Measurements from ENCODE around the gene AGAP5. TPM values are rescaled to one million over a fixed set of nuclear protein-coding genes. Genes with fewer than 3 reads are reported as not detected.
"Not testable (repeated sequence)": the region's sequence is repeated elsewhere in the genome, so short reads cannot be mapped to it uniquely, and the experiment has no call there.

AGAP5 gene
- polyA plus RNA-seq, 1 donor = 35.2 TPM

DNA sequence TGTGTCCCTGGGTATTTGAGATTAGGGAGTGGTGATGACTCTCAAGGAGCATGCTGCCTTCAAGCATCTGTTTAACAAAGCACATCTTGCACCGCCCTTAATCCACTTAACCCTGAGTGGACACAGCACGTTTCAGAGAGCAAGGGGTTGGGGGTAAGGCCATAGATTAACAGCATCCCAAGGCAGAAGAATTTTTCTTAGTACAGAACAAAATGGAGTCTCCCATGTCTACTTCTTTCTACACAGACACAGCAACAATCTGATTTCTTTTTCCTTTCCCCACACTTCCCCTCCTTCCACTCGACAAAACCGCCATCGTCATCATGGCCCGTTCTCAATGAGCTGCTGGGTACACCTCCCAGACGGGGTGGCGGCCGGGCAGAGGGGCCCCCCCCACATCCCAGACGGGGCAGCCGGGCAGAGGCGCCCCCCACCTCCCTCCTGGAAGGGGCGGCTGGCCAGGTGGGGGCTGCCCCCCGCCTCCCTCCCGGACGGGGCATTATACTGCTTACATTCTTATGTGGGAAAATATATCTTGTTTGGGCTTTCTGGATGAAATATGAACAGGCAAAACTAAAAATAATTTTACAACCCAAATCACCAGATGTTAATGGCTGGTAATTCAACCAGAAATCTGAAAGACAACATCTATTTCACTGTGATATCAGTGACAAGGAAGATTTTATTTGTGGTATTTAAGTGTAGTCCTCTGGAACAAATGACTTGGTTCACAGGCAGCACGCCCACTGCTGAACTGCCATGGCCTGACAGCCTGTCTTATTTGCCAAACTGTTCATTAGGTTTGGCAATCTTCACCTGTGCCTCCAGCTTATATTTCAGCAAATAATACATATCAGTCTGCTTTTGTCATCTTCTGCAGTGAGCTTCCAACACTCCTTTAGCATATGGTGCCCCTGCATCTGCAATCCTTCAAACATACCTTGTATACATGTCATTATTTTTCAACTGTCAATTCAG lies 17.6 kb upstream of the AGAP5 start:
- DNase-seq = not testable (repeated sequence)

DNA sequence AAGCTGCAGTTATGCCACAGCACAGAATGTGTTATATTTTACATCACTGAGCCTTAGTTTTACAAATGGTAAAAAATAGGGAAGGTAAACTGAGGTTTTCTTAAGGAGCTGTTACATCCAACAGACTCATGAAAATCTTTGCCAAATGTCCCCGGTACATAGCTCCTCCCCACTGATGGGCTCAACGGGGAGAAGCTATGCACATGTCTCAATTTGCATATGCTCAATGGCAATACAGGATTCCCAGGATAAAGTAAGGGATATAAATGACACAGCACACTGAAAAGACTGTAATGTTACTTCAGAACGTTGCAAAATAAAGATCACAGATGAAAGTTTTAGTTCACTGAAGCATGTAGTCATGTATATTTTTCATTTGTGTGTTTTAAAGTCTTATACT lies 16.6 kb upstream of the AGAP5 start:
- DNase-seq = not testable (repeated sequence)

DNA sequence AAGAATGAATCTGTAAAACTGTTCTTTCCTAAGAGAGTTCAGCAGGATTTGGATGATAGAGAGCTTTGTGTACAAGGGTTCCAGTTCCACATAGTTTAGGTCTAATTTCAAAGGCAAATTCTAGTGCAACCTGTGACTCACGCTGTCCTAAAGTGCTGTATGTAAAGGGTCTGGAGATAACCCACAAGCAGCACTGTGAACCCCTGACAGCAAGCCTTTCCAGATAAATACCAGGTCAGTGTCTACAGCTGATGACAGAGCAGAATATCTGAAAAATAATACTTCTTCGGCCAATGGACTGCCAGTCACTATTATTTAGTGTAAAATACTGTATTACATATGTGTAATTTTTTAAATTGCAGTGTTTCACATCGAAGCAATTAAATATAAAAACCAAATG lies 16.0 kb upstream of the AGAP5 start:
- DNase-seq = not testable (repeated sequence)

DNA sequence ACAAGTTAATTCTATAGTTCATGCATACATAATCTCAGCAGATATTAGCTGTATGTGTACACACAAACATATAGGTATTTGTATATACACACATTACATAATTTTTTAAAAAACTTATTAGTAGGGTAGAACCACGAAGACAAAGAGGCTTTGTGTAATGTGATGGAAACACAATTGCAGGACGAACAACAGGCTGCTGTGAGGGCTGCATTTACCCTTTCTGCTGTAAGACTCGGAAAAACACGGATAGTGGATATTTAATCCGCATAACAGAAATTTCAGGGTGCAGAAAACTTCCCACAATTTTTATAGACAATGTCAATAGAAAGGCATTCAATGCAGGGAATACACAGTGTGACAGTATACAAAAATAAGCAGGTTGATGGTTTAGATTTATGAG lies 13.8 kb upstream of the AGAP5 start:
- not testable (repeated sequence) for DNase-seq

DNA sequence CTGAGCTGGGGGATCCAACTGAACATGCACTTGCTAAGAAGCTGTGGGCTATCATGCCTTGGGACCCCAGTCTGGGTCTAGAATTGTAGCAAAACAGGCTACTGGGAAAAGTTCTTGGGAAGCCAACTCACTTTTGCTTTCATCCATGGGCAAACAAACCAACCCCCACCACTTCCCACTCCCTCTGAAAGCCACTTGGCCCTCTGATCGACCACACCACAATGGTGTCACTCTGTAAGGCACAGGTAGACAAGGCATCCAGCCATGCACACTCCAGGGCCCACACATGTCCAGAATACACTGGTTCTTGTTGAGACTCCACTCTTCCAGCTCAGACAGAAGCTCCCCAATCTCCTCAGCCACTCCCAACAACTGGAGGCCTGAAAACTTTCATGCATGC lies 10.2 kb upstream of the AGAP5 start:
- DNase-seq = not testable (repeated sequence)

DNA sequence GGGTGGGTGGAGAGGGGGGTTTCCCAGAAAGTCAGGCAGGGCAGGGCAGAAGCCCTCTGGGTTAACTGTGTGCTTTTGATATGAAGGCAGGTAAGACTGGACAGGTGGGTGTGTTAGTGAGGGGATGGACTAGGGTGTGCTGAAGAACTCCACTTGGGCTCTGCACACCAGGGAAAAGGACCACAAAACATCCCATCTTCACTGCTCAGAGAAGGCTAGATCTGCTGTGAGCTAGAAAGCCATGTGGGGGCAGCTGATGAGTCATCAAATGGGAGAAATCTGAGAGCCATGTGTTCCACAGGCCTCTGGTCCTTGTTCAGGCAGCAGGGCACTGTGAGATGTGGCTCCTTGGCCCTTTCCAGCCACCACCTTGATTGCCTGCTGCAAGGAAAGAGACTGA lies 9.7 kb upstream of the AGAP5 start:
- DNase-seq = not testable (repeated sequence)

DNA sequence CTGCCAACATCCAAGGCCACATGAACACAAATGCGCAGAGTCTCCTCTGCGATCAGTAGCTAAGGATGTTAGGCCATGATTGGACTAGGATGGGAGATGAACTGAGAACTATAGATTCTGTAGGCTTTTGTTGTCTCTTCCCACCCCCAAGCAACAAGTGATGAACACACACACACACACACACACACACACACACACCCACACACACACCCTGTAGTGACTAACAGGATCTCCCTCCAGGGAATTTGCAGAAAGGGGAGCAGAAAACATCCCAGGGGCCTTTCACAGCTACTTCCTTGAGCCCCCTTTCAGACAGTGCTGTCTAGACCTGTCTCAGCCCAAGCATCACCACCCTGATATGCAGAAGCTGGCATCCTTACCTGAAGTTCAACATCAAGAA lies 8.6 kb upstream of the AGAP5 start:
- not testable (repeated sequence) for DNase-seq

DNA sequence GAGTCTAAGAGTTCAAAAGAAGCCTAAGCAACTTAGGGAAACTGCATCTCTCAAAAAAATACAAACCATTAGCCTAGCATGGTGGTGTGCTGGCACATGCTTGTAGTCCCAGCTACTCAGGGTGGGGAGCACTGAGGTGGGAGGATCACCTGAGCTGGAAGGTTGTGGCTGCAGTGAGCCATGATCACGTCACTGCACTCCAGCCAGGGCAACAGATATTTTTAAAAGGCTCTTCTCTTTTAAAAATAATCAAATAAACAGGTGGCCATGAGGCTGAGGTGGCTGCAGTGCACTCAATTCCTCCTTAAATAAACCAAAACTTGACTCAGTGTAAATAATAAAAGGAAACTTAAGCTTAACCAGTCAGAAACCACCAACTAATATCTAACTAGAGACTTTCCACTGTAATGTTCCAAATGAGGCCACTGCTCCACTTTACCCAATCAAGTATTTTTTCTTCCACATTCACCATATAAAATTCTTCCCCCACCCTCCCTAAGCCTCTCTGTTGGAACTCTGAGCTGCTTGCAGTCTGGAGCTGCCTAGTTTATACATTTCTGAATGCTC lies 7.7 kb upstream of the AGAP5 start:
- DNase-seq = not testable (repeated sequence)

DNA sequence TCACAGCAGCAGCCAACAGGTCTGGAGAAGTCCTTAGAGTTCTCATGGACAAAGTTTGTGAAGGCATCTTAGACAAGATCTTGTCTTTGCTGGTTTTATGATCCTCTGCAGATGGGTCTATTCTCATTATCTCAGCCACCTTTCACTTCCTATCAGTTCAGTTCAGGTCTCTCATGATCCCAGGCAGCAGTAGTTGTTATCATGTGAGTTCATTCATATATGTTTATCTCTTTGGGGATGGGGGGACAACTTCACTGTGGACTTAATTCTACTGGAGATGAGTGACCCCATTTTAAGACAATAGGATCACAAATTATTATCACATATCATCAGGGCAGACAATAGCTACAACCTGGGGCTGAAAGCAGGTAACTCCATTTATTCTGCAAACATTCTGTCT lies 6.0 kb upstream of the AGAP5 start:
- DNase-seq = not testable (repeated sequence)

DNA sequence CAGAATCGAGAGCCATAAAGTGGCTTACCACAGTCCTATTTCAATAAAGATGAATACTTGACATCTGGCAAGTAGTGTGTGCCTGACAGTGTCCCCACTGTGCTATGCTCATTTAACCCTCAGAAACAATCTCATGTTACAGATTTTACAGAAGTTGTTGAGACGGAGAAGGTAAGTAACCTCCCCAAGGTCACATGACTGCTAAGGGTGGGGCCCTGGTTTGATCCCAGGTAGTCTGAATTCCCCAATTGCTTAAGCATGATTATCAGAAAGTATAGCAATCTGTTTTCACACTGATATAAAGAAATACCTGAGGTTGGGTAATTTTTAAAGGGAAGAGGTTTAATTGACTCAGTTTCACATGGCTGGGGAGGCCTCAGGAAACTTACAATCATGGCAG lies 910 bp upstream of the AGAP5 start:
- DNase-seq = not testable (repeated sequence)

DNA sequence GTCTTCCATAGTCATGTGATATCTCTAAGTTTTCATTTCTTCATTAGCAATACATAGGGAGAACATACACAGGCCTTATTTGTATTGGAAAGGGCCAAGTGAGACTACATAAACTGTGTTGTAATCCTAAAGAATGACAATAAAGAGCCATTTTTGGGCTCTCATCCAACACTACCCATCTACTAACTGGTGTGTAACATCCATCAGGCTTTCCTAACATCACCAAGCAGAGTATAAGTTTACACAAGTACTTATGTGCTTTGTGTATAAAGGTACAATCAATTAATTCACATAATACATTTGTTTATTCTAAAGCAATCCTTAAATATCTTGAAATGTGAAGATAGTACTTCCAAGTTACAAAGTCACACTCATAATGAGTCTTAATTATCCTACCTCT lies 2.6 kb downstream of the AGAP5 start:
- not testable (repeated sequence) for DNase-seq

DNA sequence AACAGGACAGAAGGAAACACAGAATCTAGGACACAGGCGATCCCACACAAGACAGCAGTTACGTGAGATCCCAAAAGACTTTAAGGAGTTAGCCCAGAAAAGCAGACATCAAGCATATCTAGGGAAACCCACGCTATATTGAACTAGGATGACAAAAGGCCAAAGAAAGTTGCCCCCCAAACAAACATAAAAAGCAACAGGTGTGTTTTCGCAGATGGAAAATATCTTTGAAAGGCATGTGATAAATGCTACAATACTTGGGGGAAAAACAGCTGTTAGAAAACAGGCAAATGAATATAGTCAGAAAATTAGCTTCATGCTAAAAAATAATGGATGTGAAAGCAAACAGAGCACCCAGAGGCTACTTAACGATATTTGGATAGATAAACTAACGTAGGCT lies 7.2 kb downstream of the AGAP5 start:
- DNase-seq = not testable (repeated sequence)

DNA sequence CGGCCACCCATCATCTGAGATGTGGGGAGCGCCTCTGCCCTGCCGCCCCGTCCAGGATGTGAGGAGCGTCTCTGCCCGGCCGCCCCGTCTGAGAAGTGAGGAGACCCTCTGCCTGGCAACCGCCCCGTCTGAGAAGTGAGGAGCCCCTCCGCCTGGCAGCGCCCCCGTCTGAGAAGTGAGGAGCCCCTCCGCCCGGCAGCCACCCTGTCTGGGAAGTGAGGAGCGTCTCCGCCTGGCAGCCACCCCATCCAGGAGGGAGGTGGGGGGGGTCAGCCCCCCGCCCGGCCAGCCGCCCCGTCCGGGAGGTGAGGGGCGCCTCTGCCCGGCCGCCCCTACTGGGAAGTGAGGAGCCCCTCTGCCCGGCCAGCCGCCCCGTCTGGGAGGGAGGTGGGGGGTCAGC lies 8.3 kb downstream of the AGAP5 start:
- not testable (repeated sequence) for DNase-seq

DNA sequence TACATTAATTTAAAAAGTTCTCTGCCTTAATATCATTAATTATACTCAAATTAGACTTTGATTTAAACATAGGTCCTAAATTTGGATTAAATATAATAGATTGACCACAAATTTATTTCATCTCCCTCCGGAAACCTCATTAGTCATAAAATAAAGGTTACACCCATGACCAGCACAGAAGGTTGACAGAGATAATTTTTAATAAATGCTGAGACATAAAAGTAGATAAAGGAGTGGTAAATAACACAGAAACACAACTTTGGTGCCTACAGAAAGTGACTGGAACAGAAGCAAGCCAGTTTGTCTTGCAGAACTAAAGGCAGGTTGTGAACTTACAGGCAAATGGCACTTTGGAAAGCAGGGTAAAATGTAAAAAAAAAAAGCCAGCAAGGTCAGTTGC lies 10.3 kb downstream of the AGAP5 start:
- not testable (repeated sequence) for DNase-seq

DNA sequence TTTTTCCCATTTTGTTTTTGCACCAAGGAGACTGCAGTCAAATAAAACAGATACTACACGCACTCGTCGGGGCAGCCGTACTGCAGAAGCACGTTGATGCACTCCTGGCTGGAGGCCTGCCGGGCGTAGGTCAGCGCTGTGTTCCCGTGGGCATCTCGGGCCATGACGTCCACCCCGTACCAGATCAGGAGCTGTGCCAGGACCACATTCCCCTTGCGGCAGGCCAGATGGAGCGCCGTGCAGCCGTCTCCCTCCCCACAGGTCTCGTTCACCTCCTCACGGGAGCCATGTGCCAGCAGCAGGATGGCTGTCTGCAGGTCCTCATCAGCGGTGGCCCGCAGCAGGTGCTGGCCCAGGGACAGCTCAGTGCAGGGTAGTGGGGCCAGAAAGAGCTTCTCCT lies 23.4 kb downstream of the AGAP5 start:
- not testable (repeated sequence) for DNase-seq

DNA sequence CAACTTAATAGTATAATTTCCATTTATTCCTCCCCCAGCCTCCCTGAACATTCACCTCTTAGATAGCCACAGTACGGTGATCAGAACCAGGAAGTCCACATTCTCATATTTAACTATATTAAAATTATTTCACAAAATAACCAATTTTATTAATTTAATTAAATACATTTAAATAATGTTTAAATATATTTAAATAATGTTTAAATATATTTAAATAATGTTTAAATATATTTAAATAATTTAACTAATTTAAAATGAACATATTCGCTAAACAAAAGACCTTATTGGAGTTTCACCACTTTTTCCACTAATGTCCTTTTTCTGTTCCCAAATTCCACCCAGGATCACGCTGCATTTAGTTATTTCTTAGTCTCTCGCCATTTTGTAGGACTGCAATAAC lies 29.5 kb downstream of the AGAP5 start:
- not testable (repeated sequence) for DNase-seq

DNA sequence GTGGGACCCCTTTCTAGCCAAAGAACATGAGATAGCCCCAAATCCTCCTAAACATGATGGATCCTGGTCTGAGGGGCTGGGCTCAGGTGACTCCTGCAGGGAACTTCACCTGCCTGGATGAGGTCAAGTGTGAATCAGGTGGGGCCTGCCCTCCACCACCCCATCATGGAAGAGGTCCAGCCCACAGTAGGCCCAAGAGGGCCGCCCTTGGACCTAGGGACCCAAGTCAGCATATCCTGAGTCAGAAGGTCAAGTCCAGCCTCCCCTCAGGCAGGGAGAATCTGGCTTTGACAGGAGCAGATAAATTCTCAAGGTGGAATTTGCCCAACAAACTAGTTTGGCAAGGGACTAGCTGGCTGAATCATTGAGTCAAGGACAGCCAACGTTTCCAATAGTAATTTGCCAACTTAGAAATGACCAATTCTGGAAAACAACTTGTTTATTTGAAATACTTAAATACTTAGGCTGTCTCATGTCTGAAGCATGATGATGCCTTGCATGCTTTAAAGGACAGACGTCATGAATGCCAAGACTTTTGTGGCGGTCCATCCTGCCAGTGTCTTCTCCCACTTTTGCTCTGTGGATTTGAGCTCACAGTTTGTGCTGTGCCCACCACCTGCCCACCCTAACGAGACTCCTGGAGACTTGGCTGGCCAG lies 31.6 kb downstream of the AGAP5 start:
- DNase-seq = not testable (repeated sequence)

DNA sequence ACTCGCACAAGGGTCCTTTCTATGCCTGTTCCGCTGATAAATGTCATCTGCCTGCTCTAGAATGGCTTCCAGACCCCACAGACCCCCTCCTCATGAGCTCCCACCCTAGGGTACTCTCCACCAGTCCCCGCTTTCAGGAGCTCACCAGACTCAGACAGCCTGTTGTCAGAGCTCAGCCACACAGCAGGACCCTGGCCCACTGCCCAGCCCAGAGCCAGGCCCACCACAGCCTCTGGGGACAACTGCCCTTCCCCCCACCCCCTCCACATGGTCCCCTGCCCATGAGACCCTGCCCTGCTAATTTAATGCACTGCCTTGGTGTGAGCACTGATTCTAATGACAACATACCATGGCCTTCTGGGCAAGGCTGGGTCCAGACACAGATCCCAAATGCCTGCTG lies 32.3 kb downstream of the AGAP5 start:
- DNase-seq = not testable (repeated sequence)

DNA sequence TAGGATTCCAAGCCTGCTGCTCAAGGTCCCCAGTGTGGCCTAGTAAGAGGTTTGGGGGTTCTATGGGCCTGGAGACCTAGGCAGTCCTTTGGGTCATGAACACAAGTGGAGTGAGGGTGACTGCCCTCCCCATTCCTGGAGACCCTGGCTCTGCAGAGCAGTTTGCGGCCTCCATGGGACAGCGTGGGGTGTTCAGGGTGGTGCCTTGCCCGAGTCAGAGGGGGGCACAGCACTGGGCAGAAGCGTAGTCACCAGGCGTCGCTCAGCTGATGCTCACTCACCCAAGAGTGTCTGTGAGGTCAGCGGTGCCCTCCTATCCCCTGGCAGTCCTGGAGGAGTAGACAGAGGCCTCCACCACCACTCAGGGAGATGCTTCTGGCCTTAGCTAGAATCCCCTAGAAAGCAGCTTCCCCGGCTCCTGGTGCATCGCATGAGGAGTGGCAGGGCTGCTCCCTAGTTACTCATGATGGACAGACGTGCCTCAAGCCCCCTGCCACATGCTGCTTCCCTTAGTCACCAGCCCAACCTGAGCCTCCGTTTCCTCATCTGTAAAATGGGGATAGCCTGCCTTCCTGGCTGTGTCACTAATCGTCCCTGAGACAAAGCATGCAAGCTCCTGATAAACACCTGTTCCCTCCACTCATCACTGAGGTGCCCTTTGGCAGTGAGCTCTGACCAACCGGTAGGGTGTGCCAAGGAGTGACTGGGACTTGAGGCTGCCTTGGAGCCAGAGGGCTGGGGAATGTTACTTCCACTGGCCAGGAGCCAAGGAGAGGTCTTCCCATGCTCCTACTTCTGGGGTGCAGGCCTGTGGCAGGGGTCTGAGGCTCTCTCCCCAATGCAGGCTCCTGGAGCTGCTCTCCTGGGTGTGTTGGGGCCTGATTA lies 33.5 kb downstream of the AGAP5 start:
- DNase-seq = not testable (repeated sequence)

DNA sequence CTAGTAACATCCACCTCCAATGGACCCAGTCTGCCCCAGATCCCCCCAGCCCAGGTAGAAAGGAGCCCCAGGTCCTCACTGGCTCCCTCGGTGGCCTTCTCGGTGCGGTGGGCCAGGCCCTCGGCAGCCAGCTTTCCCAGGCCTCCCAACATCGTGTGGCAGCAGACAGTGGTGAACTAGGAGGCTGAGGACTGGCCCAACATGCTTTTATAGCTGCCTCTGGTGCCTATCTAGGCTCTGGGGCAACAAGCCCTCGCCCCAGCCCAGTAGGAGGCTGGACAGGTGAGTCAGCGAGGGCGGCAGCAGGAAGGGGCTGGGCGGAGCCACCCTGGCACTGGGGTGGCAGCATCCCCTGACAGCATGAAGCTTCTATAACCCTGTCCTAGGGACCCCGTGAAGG lies 34.3 kb downstream of the AGAP5 start:
- not testable (repeated sequence) for DNase-seq

DNA sequence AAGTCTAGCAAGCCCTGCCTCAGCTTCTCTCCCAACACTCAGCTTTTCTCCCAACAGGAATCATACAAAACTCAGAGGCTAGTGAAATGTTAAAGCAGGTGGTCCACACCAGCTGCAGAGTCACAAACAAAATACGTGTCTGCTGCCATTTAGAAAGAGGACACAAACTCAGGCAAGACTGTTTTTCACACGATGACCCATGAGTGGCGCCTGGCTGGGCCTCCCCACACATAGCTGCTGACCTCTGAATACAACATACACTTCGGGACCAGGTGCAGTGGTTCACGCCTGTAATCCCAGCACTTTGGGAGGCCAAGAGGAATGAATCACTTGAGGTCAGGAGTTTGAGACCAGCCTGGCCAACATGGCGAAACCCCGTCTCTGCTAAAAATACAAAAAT lies 35.2 kb downstream of the AGAP5 start:
- not testable (repeated sequence) for DNase-seq

DNA sequence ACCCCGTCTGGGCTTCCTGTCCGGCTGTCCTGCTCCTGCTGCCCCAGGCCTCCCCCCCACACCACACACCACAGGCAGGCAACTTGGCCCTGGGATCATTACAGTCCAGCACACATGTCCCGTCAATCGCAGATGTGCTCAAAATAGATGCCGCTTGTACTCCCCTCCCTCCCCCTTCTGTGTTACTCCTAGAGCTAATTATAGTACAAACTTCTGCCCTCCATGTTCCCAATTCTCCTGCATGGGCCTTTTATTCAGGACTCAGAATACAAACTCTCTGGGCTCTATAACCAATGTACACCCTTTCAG lies 42.0 kb downstream of the AGAP5 start, which contains the start of gene SYNPO2L:
Gene SYNPO2L (minus strand): TSS at position 40 of the 309 bp plus-strand sequence. CDS start 107 bp downstream, outside the sequence.
- no peak for DNase-seq

All from left kidney (tissue), 2 donors.